Lower lobe of right lung (tissue), 2 donors: Measurements from ENCODE around the gene CCL22. TPM values are rescaled to one million over a fixed set of nuclear protein-coding genes. Genes with fewer than 3 reads are reported as not detected.

ENCODE experiments used
- ATAC-seq, 2 donors: fragments of 200-7000 bp; cut with Tn5 transposase; one replicate each; pipeline ENCODE4 v1.9.1; 2020 to 2022; ENCODE audit warnings: mild to moderate bottlenecking in 2 of 2, moderate library complexity in 2 of 2
- DNase-seq: peaks from one replicate; pipeline ENCODE4 v3.0.0-alpha.2; 2020
- H3K27ac ChIP-seq: fragments of 200-600 bp; one replicate; pipeline ENCODE4 v1.8.0; 2022
- H3K27me3 ChIP-seq: fragments of 200-600 bp; one replicate; pipeline ENCODE4 v1.8.0; 2022; ENCODE audit warnings: low read depth
- H3K36me3 ChIP-seq: fragments of 200-600 bp; one replicate; pipeline ENCODE4 v1.8.0; 2022; ENCODE audit warnings: mild to moderate bottlenecking
- H3K4me1 ChIP-seq: fragments of 200-600 bp; one replicate; pipeline ENCODE4 v1.8.0; 2022
- H3K4me3 ChIP-seq: fragments of 200-600 bp; one replicate; pipeline ENCODE4 v1.8.0; 2022; ENCODE audit warnings: mild to moderate bottlenecking
- H3K9me3 ChIP-seq: fragments of 200-600 bp; one replicate; pipeline ENCODE4 v1.8.0; 2022
- CTCF ChIP-seq: fragments of 200-600 bp; IDR thresholded peaks from one replicate; pipeline ENCODE4 v1.8.0; 2022; ENCODE audit warnings: antibody characterized with exemption, mild to moderate bottlenecking
- intact Hi-C: fragments of 100-400 bp; cut with DNase I; formaldehyde crosslinking; loops from one replicate; pipeline ENCODE4 v1.11.0; 2022
- long read RNA-seq: library from polyadenylated mRNA; unstranded; transcript quantifications from one replicate; pipeline ENCODE4 v2.0.0, GENCODE V29; 2021
- total RNA-seq: library from RNA; stranded (reverse); fragmentation: NEBNext Ultra II Directional; extraction: Animal tissue kit (Norgen Biotek cat#: 25700); gene quantifications from one replicate; pipeline ENCODE4 v1.2.1, GENCODE V29; 2021
- donor health status: DM: no; HTN: yes; CAD: no; lungs with severe emphysema.

The CCL22 gene
- total RNA-seq = 2.0 TPM
- long read RNA-seq = 0 reads

GRCh38 chr16:57358527-57359095, at the start of gene CCL22:
Gene CCL22 (plus strand): TSS chr16:57358783. CDS start chr16:57358817, 34 bp downstream.
- Histone ChIP-seq H3K4me1 (no peaks in the 10 kb centered on the region), H3K9me3 (no peaks in the 10 kb centered on the region), H3K36me3 (no peaks in the 10 kb centered on the region), H3K27me3 (no peaks in the 10 kb centered on the region), H3K27ac (no peak within 1 kb of the TSS), H3K4me3 (no peak within 1 kb of the TSS)
- no peak for TF ChIP-seq CTCF
- ATAC-seq (peak in 1 of 2 donors; percentile 13), DNase-seq (no peak)
- intact Hi-C loops = no loop called here

GRCh38 chr16:57310801-57311200, 47.8 kb upstream of the CCL22 start:
- Histone ChIP-seq H3K9me3 (no peaks in the 10 kb centered on the region), H3K4me1 (peaks cover 15% of the 10 kb centered on the region), H3K36me3 (no peaks in the 10 kb centered on the region), H3K27ac (no peak overlapping the region), H3K4me3 (no peak overlapping the region), H3K27me3 (no peaks in the 10 kb centered on the region)
- ATAC-seq (no peak), DNase-seq (no peak)
- no peak for TF ChIP-seq CTCF
- intact Hi-C loops = no loop called here

- no peak for DNase-seq
- Histone ChIP-seq H3K4me3 (no peak overlapping the region), H3K4me1 (peaks cover 27% of the 10 kb centered on the region), H3K9me3 (no peaks in the 10 kb centered on the region), H3K27me3 (no peaks in the 10 kb centered on the region), H3K27ac (no peak overlapping the region), H3K36me3 (no peaks in the 10 kb centered on the region)
- intact Hi-C loops = no loop called here
- TF ChIP-seq CTCF = no peak
- no peak for ATAC-seq
These were observed 45.1 kb upstream of the CCL22 start for GRCh38 chr16:57313509-57313908.

- Histone ChIP-seq H3K4me3 (no peak overlapping the region), H3K4me1 (peaks cover 27% of the 10 kb centered on the region), H3K27ac (no peak overlapping the region), H3K36me3 (no peaks in the 10 kb centered on the region), H3K27me3 (no peaks in the 10 kb centered on the region), H3K9me3 (no peaks in the 10 kb centered on the region)
- ATAC-seq = no peak
- no peak for DNase-seq
- no peak for TF ChIP-seq CTCF
- intact Hi-C loops = no loop called here
These were observed 44.3 kb upstream of the CCL22 start for GRCh38 chr16:57314161-57314785.

- Histone ChIP-seq H3K9me3 (no peaks in the 10 kb centered on the region), H3K4me1 (peaks cover 27% of the 10 kb centered on the region), H3K36me3 (no peaks in the 10 kb centered on the region), H3K4me3 (no peak overlapping the region), H3K27ac (no peak overlapping the region), H3K27me3 (no peaks in the 10 kb centered on the region)
- intact Hi-C loops = no loop called here
- TF ChIP-seq CTCF = no peak
- no peak for ATAC-seq
- DNase-seq = no peak
These were observed 43.2 kb upstream of the CCL22 start for GRCh38 chr16:57315416-57315815.
